Liver (tissue), 3 donors: ENCODE data around the gene ZNF212.

Experiments used
- EGR1 ChIP-seq, 2 donors: IDR thresholded peaks; 2 replicates each; pipeline ENCODE4 v1.6.1; 2016 to 2018; ENCODE audit warnings: antibody characterized with exemption in 2 of 2, low read depth in 2 of 2
- GABPA ChIP-seq, 2 donors: IDR thresholded peaks in 1 of 2; conservative IDR thresholded peaks in 1 of 2; 2 replicates each; pipeline ENCODE4 v1.6.1; 2016; ENCODE audit warnings: antibody characterized with exemption in 2 of 2, mild to moderate bottlenecking in 1 of 2, moderate library complexity in 1 of 2
- JUND ChIP-seq, 2 donors: IDR thresholded peaks; 2 replicates each; pipeline ENCODE4 v1.6.1; 2016; ENCODE audit warnings: antibody characterized with exemption in 2 of 2
- TF ChIP-seq, protein P1 (sequence below): fragments of 150-350 bp; IDR thresholded peaks from 2 replicates; pipeline ENCODE4 v1.5.1; 2017; ENCODE audit warnings: improper control_type of control experiment, low read depth, low read length; ENCODE audit not compliant: missing input control
- donor health status: healthy.
- donor health status: healthy.

DNA sequence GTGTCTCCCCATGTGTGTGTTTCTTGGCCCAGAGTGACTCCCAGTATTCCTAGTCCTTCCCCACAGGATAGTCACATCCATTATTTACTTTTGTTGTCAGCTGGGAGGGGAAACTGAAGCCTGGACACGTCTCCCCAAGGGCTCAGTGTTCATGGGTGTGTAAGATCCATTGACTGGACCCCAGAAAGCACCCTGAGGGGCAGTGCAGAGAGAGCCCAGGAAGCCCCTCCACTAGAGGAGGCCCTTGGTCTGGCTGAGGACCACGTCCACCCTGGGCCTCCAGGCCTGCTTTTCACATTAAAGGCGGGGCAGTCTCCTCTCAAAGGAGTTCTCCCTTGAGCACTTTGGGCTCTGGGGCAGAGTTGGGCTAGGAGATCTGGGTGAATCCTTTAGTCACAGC, 43.9 kb downstream of the ZNF212 start:
- TF ChIP-seq, protein P1, sequence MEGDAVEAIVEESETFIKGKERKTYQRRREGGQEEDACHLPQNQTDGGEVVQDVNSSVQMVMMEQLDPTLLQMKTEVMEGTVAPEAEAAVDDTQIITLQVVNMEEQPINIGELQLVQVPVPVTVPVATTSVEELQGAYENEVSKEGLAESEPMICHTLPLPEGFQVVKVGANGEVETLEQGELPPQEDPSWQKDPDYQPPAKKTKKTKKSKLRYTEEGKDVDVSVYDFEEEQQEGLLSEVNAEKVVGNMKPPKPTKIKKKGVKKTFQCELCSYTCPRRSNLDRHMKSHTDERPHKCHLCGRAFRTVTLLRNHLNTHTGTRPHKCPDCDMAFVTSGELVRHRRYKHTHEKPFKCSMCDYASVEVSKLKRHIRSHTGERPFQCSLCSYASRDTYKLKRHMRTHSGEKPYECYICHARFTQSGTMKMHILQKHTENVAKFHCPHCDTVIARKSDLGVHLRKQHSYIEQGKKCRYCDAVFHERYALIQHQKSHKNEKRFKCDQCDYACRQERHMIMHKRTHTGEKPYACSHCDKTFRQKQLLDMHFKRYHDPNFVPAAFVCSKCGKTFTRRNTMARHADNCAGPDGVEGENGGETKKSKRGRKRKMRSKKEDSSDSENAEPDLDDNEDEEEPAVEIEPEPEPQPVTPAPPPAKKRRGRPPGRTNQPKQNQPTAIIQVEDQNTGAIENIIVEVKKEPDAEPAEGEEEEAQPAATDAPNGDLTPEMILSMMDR, result no peak
- TF ChIP-seq EGR1 (IDR thresholded peaks at IDR 0.05; ENCODE audit: low read depth in 2 of 2) (no peak), GABPA (IDR thresholded peaks at IDR 0.05 in 1 of 2, conservative IDR thresholded peaks at IDR 0.05 in 1 of 2) (no peak), JUND (IDR thresholded peaks at IDR 0.05) (no peak)
